ENCODE results near the gene NDUFS3.
"Not testable (repeated sequence)": the region's sequence is repeated elsewhere in the genome, so short reads cannot be mapped to it uniquely, and the experiment has no call there.

Gene NDUFS3

GRCh38 chr11:47578524-47579494 lies at the start of gene NDUFS3, which contains the start of gene KBTBD4:
Gene NDUFS3 (plus strand): TSS chr11:47579074. CDS start chr11:47579092, 18 bp downstream.
Gene KBTBD4 (minus strand): TSS chr11:47578970. CDS start chr11:47578951, 19 bp downstream.
- DNase-seq: peak; percentile 88

GRCh38 chr11:47529951-47530350 lies 48.9 kb upstream of the NDUFS3 start:
- DNase-seq: no peak

DNA sequence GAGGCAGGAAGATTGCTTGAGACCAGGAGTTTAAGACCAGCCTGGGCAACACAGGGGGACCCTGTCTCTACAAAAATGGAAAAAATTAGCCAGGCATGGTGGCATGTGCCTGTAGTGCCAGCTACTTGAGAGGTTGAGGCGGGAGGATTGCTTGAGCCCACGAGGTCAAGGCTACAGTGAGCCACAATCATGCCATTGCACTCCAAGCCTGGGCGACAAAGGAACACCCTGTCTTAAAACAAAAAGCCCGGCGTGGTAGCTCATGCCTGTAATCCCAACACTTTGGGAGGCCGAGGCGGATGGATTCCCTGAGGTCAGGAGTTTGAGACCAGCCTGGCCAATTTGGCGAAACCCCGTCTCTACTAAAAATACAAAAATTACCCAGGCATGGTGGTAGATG lies 48.2 kb upstream of the NDUFS3 start:
- not testable (repeated sequence) for DNase-seq

- no peak for DNase-seq
Measured at GRCh38 chr11:47531666-47532065, 47.2 kb upstream of the NDUFS3 start.

GRCh38 chr11:47532597-47533213 lies 46.2 kb upstream of the NDUFS3 start:
- DNase-seq: peak in 1 of 2 donors; percentile 36

GRCh38 chr11:47533690-47534151 lies 45.2 kb upstream of the NDUFS3 start:
- DNase-seq: no peak

- no peak for DNase-seq
Measured at GRCh38 chr11:47534704-47535251, 44.1 kb upstream of the NDUFS3 start.

DNA sequence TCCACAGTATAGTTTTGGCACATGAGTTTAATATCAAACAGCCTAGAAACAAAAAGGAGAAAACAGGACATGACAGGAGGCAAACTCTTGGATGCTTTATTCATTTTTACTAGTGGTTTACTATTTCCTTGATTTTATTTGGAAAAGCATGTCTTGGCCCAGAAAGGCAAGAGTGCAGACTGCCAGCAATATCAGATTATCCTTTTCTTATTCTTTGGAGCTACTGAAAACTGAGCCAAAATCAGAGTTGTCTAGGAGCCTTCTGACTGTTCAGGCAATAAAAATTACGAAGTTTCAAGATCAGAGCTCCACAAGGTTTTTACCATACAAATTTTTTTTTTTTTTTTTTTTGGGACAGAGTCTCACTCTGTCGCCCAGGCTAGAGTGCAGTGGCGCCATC lies 42.0 kb upstream of the NDUFS3 start:
- no peak for DNase-seq

DNA sequence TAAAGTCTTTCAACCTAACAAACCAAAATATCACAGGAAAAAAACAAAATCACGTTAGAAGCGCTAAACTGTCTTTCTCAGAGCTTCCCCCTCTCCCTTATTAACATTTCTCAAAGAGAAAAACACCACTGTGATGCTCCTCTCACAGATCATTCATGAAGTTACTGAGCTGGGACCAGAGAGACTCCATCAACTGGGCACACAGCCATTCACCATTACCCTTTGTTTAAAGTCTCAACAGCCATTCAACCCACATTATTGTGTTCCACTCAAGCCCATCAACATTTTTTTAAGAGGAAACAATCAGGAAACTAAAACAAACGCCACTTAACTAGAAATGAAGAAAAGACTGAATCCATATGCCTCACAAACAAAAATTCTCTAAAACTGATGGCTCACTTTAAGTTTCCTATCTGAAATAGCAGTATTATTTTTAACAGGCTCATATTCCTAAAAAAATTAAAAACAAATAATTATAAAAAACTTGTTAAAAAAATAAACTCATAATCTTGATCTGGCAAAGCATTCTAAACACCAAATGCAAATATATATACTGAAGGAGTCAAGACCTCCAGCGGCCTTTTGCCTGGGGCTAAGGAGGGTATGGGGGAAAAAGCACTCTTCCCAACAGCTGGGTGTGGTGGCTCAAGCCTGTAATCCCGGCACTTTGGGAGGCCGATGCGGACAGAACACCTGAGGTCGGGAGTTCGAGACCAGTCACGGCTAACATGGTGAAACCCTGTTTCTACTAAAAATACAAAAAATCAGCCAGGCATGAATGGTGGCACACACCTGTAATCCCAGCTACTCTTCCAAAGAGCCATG lies 39.9 kb upstream of the NDUFS3 start:
- DNase-seq: peak; percentile 17 to 58

- no peak for DNase-seq
Measured at GRCh38 chr11:47539681-47540039, 39.2 kb upstream of the NDUFS3 start.

DNA sequence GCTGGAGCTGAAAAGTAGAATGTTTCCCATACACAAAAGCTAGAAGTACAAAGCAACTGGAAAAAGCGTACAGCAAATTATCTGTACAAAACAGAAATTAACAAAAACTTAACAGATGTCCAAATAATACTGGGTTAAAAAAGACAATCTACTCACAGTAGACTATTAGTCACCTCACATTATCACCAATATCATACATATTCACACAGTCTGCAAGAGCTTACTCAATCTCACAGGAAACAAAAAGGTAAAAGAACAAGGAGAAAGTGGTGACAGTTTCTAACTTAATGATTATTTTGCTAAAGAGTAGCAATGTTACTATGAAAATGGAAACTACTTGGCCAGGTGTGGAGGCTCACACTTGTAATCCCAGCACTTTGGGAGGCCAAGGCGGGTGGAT lies 37.8 kb upstream of the NDUFS3 start:
- DNase-seq: no peak

GRCh38 chr11:47545298-47545697 lies 33.6 kb upstream of the NDUFS3 start:
- DNase-seq: no peak

DNA sequence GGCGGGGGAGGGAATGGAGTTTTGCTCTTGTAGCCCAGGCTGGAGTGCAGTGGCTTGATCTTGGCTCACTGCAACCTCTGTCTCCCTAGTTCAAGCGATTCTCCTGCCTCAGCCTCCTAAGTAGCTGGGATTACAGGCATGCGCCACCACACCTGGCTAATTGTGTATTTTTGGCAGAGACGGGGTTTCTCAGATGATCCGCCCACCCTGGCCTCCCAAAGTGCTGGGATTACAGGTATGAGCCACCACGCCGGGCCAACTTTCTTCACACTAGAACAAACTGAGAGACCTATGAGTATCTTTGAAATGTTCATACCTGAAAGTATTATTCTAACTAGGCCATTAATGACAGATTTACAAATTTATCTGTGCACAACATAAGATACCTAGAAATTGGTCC lies 32.6 kb upstream of the NDUFS3 start:
- not testable (repeated sequence) for DNase-seq

GRCh38 chr11:47550288-47551047 lies 28.4 kb upstream of the NDUFS3 start:
- DNase-seq: no peak

GRCh38 chr11:47551086-47551485 lies 27.8 kb upstream of the NDUFS3 start:
- no peak for DNase-seq

- no peak for DNase-seq
Measured at GRCh38 chr11:47552056-47552565, 26.8 kb upstream of the NDUFS3 start.

GRCh38 chr11:47552566-47553405 lies 26.1 kb upstream of the NDUFS3 start, which contains the start of gene CELF1:
Gene CELF1 (minus strand): TSS chr11:47553132. CDS start chr11:47499523, 53,609 bp downstream.
- DNase-seq: peak; percentile 87 to 91

DNA sequence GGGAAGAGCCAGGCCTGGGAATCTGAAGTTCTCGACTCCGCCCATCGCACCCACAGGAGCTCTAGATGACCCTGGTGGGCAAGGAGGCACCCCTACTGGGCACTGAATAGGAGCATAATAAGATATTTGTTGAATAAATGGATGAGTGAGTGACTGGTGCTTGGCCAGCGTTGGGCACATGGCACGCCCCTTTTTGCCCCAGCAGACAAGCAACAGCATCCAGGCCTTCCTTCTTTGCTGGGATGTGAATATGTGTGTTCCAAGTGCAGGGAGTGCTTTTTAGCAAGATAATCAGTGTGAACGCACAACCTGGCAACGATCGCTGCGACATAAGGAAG lies 25.5 kb upstream of the NDUFS3 start:
- no peak for DNase-seq

DNA sequence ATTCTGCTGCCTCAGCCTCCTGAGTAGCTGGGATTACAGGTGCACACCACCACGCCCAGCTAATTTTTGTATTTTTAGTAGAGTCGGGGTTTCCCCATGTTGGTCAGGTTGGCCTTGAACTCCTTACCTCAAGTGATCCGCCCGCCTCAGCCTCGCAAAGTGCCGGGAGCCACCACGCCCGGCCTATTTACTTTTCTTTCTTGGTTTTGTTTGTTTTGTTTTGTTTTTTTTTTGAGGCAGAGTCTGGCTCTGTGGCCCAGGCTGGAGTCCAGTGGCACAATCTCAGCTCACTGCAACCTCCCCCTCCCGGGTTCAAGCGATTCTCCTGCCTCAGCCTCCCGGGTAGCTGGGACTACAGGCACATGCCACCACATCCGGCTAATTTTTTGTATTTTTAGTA lies 21.9 kb upstream of the NDUFS3 start:
- DNase-seq: not testable (repeated sequence)

DNA sequence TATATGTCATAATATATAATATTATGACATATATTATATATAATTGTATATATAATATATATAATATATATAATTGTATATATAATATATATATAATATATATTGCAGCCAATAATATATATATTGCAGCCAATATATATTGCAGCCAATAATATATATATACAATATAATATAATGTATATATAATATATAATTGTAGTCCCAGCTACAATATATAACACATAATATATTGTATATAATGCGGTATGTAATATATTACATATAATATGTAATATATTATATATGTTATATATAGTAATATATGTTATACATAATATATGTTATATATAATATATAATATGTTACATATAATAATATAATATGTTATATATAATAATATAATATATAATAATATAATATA lies 20.2 kb upstream of the NDUFS3 start:
- no peak for DNase-seq

DNA sequence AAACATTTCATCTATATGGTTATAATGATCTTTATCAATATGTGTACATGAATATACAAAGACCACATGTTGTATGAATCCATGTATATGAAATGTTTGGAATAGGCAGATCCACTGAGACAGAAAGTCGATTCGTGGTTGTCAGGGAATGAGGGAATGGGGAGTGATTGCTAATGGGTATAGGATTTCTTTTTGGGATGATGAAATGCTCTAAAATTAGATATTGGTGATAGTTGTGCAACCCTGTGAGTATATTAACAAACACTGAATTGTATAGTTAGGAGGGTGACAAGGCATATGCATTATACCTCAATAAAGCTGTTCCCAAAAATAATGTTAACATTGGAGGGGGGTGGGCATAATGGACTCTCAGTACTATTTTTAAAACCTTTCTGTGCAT lies 18.4 kb upstream of the NDUFS3 start:
- no peak for DNase-seq
